Smooth muscle cell (in vitro differentiated cells): Measurements from ENCODE around the gene PPM1L. TPM values are rescaled to one million over a fixed set of nuclear protein-coding genes. Genes with fewer than 3 reads are reported as not detected.

Source experiments
- DNase-seq: peaks from one replicate; lab custom pipeline; 2025; ENCODE audit not compliant: unreplicated experiment; lab: John Stamatoyannopoulos, UW
- H2AFZ ChIP-seq: fragments of 200-600 bp; sonication (generic); 2 replicates; pipeline ENCODE4 v1.6.0; 2016; ENCODE audit warnings: antibody characterized with exemption, low read depth, mild to moderate bottlenecking
- H3F3A ChIP-seq: fragments of 200-600 bp; sonication (generic); 2 replicates; pipeline ENCODE4 v1.6.0; 2017; ENCODE audit warnings: antibody characterized with exemption, low read depth
- H3K27ac ChIP-seq: fragments of 200-600 bp; sonication (generic); 2 replicates; pipeline ENCODE4 v1.5.1; 2016; ENCODE audit warnings: low read depth, mild to moderate bottlenecking
- H3K27me3 ChIP-seq: fragments of 200-600 bp; sonication (generic); 2 replicates; pipeline ENCODE4 v1.6.1; 2016; ENCODE audit warnings: low read depth, mild to moderate bottlenecking
- H3K36me3 ChIP-seq: fragments of 200-600 bp; sonication (generic); 2 replicates; pipeline ENCODE4 v1.5.1; 2016; ENCODE audit warnings: low read depth
- H3K4me1 ChIP-seq: fragments of 200-600 bp; sonication (generic); 2 replicates; pipeline ENCODE4 v1.5.1; 2016; ENCODE audit warnings: low read depth
- H3K4me2 ChIP-seq: fragments of 200-600 bp; sonication (generic); 2 replicates; pipeline ENCODE4 v1.6.0; 2016; ENCODE audit warnings: mild to moderate bottlenecking
- H3K4me3 ChIP-seq: fragments of 200-600 bp; sonication (generic); 2 replicates; pipeline ENCODE4 v1.5.1; 2016; ENCODE audit warnings: mild to moderate bottlenecking
- H3K79me2 ChIP-seq: fragments of 200-600 bp; sonication (generic); 2 replicates; pipeline ENCODE4 v1.6.0; 2016; ENCODE audit warnings: low read depth, mild to moderate bottlenecking
- H3K9ac ChIP-seq: fragments of 200-600 bp; sonication (generic); 2 replicates; pipeline ENCODE4 v1.6.0; 2016; ENCODE audit warnings: low read depth
- H3K9me3 ChIP-seq: fragments of 200-600 bp; sonication (generic); replicated peaks from 2 replicates; pipeline ENCODE4 v1.5.1; 2016; ENCODE audit warnings: low read depth
- H4K20me1 ChIP-seq: fragments of 200-600 bp; sonication (generic); 2 replicates; pipeline ENCODE4 v1.6.0; 2016; ENCODE audit warnings: low read depth
- WGBS: methylation state at CpG from one replicate; pipeline ENCODE4 v1.1.7; 2016; ENCODE audit warnings: low lambda C conversion rate; 5-methylcytosine and 5-hydroxymethylcytosine counted together
- polyA plus RNA-seq: library from polyadenylated mRNA; unstranded; fragments of >200 nt; fragmentation: Nextera tagmentation; extraction: Ambion mirVana; gene quantifications from 2 replicates; pipeline ENCODE4 v1.2.1, GENCODE V29; 2016
- total RNA-seq: library from RNA; depleted of rRNA; stranded (reverse); fragments of >200 nt; gene quantifications from 2 replicates; pipeline ENCODE4 v1.2.3, GENCODE V29; 2014
- TF ChIP-seq, protein P1 (sequence below): fragments of 200-600 bp; sonication (generic); IDR thresholded peaks from 2 replicates; pipeline ENCODE4 v1.5.1; 2017; ENCODE audit warnings: borderline replicate concordance, mild to moderate bottlenecking, antibody characterized with exemption; ENCODE audit not compliant: insufficient read depth, poor library complexity, severe bottlenecking

PPM1L gene
- total and polyA plus RNA-seq, 2 experiments from 2014 or later = 0.14 to 1.9 TPM

GRCh38 chr3:160879859-160880258 is 123.8 kb downstream of the PPM1L start:
- H4K20me1 ChIP-seq = no peaks in the 10 kb centered on the region
- H3K4me2 ChIP-seq = no peak overlapping the region
- H3K79me2 ChIP-seq = no peaks in the 10 kb centered on the region
- H3K27me3 ChIP-seq = no peaks in the 10 kb centered on the region
- H2AFZ ChIP-seq = no peak overlapping the region
- DNase-seq = no peak
- H3K4me3 ChIP-seq = no peak overlapping the region
- H3K4me1 ChIP-seq = no peaks in the 10 kb centered on the region
- 95% methylated on average over 1 of the region's 1 CpG for WGBS
- H3K9ac ChIP-seq = no peak overlapping the region
- no peaks in the 10 kb centered on the region for H3F3A ChIP-seq
- H3K36me3 ChIP-seq = no peaks in the 10 kb centered on the region
- TF ChIP-seq, protein P1, sequence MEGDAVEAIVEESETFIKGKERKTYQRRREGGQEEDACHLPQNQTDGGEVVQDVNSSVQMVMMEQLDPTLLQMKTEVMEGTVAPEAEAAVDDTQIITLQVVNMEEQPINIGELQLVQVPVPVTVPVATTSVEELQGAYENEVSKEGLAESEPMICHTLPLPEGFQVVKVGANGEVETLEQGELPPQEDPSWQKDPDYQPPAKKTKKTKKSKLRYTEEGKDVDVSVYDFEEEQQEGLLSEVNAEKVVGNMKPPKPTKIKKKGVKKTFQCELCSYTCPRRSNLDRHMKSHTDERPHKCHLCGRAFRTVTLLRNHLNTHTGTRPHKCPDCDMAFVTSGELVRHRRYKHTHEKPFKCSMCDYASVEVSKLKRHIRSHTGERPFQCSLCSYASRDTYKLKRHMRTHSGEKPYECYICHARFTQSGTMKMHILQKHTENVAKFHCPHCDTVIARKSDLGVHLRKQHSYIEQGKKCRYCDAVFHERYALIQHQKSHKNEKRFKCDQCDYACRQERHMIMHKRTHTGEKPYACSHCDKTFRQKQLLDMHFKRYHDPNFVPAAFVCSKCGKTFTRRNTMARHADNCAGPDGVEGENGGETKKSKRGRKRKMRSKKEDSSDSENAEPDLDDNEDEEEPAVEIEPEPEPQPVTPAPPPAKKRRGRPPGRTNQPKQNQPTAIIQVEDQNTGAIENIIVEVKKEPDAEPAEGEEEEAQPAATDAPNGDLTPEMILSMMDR = no peak
- H3K27ac ChIP-seq = no peak overlapping the region
- H3K9me3 ChIP-seq = no peaks in the 10 kb centered on the region

DNA sequence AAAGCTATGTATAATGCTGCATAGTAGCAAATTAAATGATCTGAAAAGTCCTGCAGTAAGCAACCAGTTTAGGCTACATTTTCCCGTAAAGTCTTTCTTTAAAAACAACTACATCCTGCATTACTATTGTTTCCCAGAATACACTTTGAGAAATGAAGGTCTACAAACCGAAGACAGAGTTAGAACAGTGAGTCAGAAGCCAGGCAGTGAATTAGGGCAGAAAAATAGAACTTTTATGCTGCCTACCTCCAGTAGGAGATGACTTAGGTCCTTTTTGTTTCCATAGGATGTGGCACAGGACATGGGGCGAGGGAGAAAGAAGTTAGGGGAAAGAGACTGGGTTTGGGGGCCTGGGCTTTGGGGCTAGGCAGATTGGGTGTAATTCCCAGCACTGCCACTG is 127.3 kb downstream of the PPM1L start:
- Histone ChIP-seq H3K4me3 (no peak overlapping the region), H2AFZ (no peak overlapping the region), H3K9ac (no peak overlapping the region), H3F3A (no peaks in the 10 kb centered on the region), H4K20me1 (no peaks in the 10 kb centered on the region), H3K4me1 (no peaks in the 10 kb centered on the region), H3K27ac (no peak overlapping the region), H3K36me3 (no peaks in the 10 kb centered on the region), H3K4me2 (no peak overlapping the region), H3K9me3 (no peaks in the 10 kb centered on the region), H3K27me3 (no peaks in the 10 kb centered on the region), H3K79me2 (no peaks in the 10 kb centered on the region)
- DNase-seq = no peak
- 85% methylated on average over 3 of the region's 3 CpGs for WGBS
- TF ChIP-seq, protein P1 = no peak

- H3F3A ChIP-seq = no peaks in the 10 kb centered on the region
- H3K27ac ChIP-seq = no peak overlapping the region
- H3K4me3 ChIP-seq = no peak overlapping the region
- no peaks in the 10 kb centered on the region for H3K27me3 ChIP-seq
- no peak overlapping the region for H2AFZ ChIP-seq
- DNase-seq = peak; percentile 6
- no peaks in the 10 kb centered on the region for H3K4me1 ChIP-seq
- peak overlapping the region; percentile 9 for H3K4me2 ChIP-seq
- WGBS = 25% methylated on average over 5 of the region's 5 CpGs
- TF ChIP-seq, protein P1 = no peak
- H3K9me3 ChIP-seq = no peaks in the 10 kb centered on the region
- no peaks in the 10 kb centered on the region for H3K36me3 ChIP-seq
- no peaks in the 10 kb centered on the region for H4K20me1 ChIP-seq
- no peaks in the 10 kb centered on the region for H3K79me2 ChIP-seq
- no peak overlapping the region for H3K9ac ChIP-seq
Measured at GRCh38 chr3:160885791-160886286, 129.8 kb downstream of the PPM1L start.

GRCh38 chr3:160886421-160886820 is 130.4 kb downstream of the PPM1L start:
- no peak overlapping the region for H3K4me2 ChIP-seq
- TF ChIP-seq, protein P1 = no peak
- H3K27me3 ChIP-seq = no peaks in the 10 kb centered on the region
- no peaks in the 10 kb centered on the region for H3K36me3 ChIP-seq
- WGBS = 97% methylated on average over 4 of the region's 4 CpGs
- H4K20me1 ChIP-seq = no peaks in the 10 kb centered on the region
- no peaks in the 10 kb centered on the region for H3K9me3 ChIP-seq
- H2AFZ ChIP-seq = no peak overlapping the region
- H3K4me3 ChIP-seq = no peak overlapping the region
- no peak overlapping the region for H3K27ac ChIP-seq
- DNase-seq = no peak
- no peaks in the 10 kb centered on the region for H3K4me1 ChIP-seq
- no peaks in the 10 kb centered on the region for H3F3A ChIP-seq
- H3K9ac ChIP-seq = no peak overlapping the region
- H3K79me2 ChIP-seq = no peaks in the 10 kb centered on the region
